ENCODE results near the gene PQBP1.

- TF ChIP-seq CTCF (conservative IDR thresholded peaks at IDR 0.05; ENCODE audit: low read length): no peak
- TF ChIP-seq EZH2phosphoT487 (IDR thresholded peaks at IDR 0.05; ENCODE audit: borderline replicate concordance): no peak
Observed at GRCh38 chrX:48938721-48939425, 41.1 kb downstream of the PQBP1 start.

Data from Loucy (cell line).